A549 (cell line): ENCODE results near the gene GAREM1. TPM values are rescaled to one million over a fixed set of nuclear protein-coding genes. Genes with fewer than 3 reads are reported as not detected.

Source experiments
- ATAC-seq, 2 experiments: fragments of 200-7000 bp in 1 of 2; fragments of >200 bp in 1 of 2; cut with Nextera tagmentation in 1 of 2; cut with Tn5 transposase in 1 of 2; 3 replicates each; pipeline versions ENCODE4 v1.8.0 to v1.9.1; 2018 to 2020; ENCODE audit warnings: mild to moderate bottlenecking in 1 of 2, moderate library complexity in 1 of 2
- CTCF ChIA-PET: fragments of 300-600 bp; sonication (Branson Sonifier 250); formaldehyde crosslinking; extraction: SDS; loops from one replicate; lab custom pipeline; 2021; ENCODE audit warnings: antibody characterized with exemption, inconsistent platforms; lab: Yijun Ruan, JAX
- POLR2A ChIA-PET: fragments of 350-600 bp; formaldehyde crosslinking; extraction: SDS; loops from one replicate; lab custom pipeline; 2021; ENCODE audit warnings: antibody characterized with exemption, inconsistent platforms; lab: Yijun Ruan, JAX
- DNase-seq, 2 experiments: peaks; one replicate each; pipeline versions ENCODE4 v3.0.0 to v3.0.0-alpha.2; 2011 to 2016; ENCODE audit warnings: low read depth in 1 of 2, low spot score in 1 of 2
- FAIRE-seq: peaks from 2 replicates; lab custom pipeline; 2011; peaks lifted over from hg19 to GRCh38; lab: Jason Lieb, UNC
- H3K27ac ChIP-seq, 2 experiments: fragments of >200 bp; sonication (Bioruptor Twin); formaldehyde crosslinking; 3 replicates each; pipeline ENCODE4 v1.5.1; 2016 to 2017
- H3K4me1 ChIP-seq: fragments of >200 bp; sonication (Bioruptor Twin); formaldehyde crosslinking; 3 replicates; pipeline ENCODE4 v1.6.1; 2016
- H3K4me2 ChIP-seq: fragments of >200 bp; sonication (Bioruptor Twin); formaldehyde crosslinking; 3 replicates; pipeline ENCODE4 v1.6.1; 2016
- H3K4me3 ChIP-seq: fragments of >200 bp; sonication (Bioruptor Twin); formaldehyde crosslinking; 3 replicates; pipeline ENCODE4 v1.5.1; 2016
- H3K9me3 ChIP-seq: fragments of >200 bp; sonication (Bioruptor Twin); formaldehyde crosslinking; 3 replicates; pipeline ENCODE4 v1.6.1; 2016
- CEBPB ChIP-seq, 2 experiments: fragments of >200 bp in 1 of 2; sonication (Bioruptor Twin) in 1 of 2; formaldehyde crosslinking in 1 of 2; IDR thresholded peaks; 2 replicates each; pipeline ENCODE4 v1.6.1; 2012 to 2016
- EHF ChIP-seq: fragments of 250-450 bp; sonication (Bioruptor Pico); IDR thresholded peaks from 2 replicates; pipeline ENCODE4 v1.5.0; 2020; ENCODE audit warnings: mild to moderate bottlenecking
- FOSB ChIP-seq: fragments of 250-450 bp; sonication (Bioruptor Pico); IDR thresholded peaks from 2 replicates; pipeline ENCODE4 v1.5.0; 2020; ENCODE audit warnings: mild to moderate bottlenecking, moderate library complexity
- FOXS1 ChIP-seq: fragments of 250-450 bp; sonication (Bioruptor Pico); IDR thresholded peaks from 2 replicates; pipeline ENCODE4 v1.5.0; 2020; ENCODE audit warnings: mild to moderate bottlenecking, moderate library complexity
- HDAC2 ChIP-seq: fragments of 200-600 bp; sonication (generic); IDR thresholded peaks from 2 replicates; pipeline ENCODE4 v1.6.1; 2016
- HEYL ChIP-seq: fragments of 250-450 bp; sonication (Bioruptor Pico); IDR thresholded peaks from 2 replicates; pipeline ENCODE4 v1.8.0; 2021; ENCODE audit warnings: mild to moderate bottlenecking, moderate library complexity
- HOXB13 ChIP-seq: fragments of 250-450 bp; sonication (Bioruptor Pico); IDR thresholded peaks from 2 replicates; pipeline ENCODE4 v1.5.0; 2020; ENCODE audit warnings: low read depth, mild to moderate bottlenecking, moderate library complexity
- HOXB5 ChIP-seq: fragments of 250-450 bp; sonication (Bioruptor Pico); IDR thresholded peaks from 2 replicates; pipeline ENCODE4 v1.5.0; 2020; ENCODE audit warnings: mild to moderate bottlenecking, moderate library complexity
- KDM5A ChIP-seq: fragments of 200-600 bp; sonication (generic); IDR thresholded peaks from 2 replicates; pipeline ENCODE4 v1.6.1; 2016; ENCODE audit warnings: antibody characterized with exemption, mild to moderate bottlenecking
- MAFK ChIP-seq: fragments of 450-650 bp; IDR thresholded peaks from 2 replicates; pipeline ENCODE4 v1.6.1; 2014; ENCODE audit not compliant: partially characterized antibody
- MAZ ChIP-seq: fragments of 150-350 bp; IDR thresholded peaks from 2 replicates; pipeline ENCODE4 v1.6.1; 2014; ENCODE audit warnings: antibody characterized with exemption, low read depth, low read length, borderline replicate concordance
- NFE2L2 ChIP-seq: fragments of 150-350 bp; conservative IDR thresholded peaks from 2 replicates; pipeline ENCODE4 v1.6.1; 2014; ENCODE audit warnings: low read length
- PHF8 ChIP-seq: fragments of 200-600 bp; sonication (generic); IDR thresholded peaks from 2 replicates; pipeline ENCODE4 v1.6.1; 2016; ENCODE audit warnings: low read depth, mild to moderate bottlenecking, antibody characterized with exemption, moderate library complexity, borderline replicate concordance
- RAD21 ChIP-seq, 2 experiments: fragments of >200 bp in 1 of 2; sonication (Bioruptor Twin) in 1 of 2; formaldehyde crosslinking in 1 of 2; IDR thresholded peaks in 1 of 2; conservative IDR thresholded peaks in 1 of 2; 2 replicates in 1 of 2; 3 replicates in 1 of 2; pipeline ENCODE4 v1.6.1; 2012 to 2018; ENCODE audit warnings: inconsistent platforms in 1 of 2
- SMC3 ChIP-seq: fragments of >200 bp; sonication (Bioruptor Twin); formaldehyde crosslinking; IDR thresholded peaks from 3 replicates; pipeline ENCODE4 v1.6.1; 2018; ENCODE audit warnings: inconsistent platforms
- SREBF2 ChIP-seq: fragments of 450-650 bp; IDR thresholded peaks from 2 replicates; pipeline ENCODE4 v1.6.1; 2014; ENCODE audit warnings: mild to moderate bottlenecking, moderate library complexity
- ZSCAN20 ChIP-seq: fragments of 250-450 bp; sonication (Bioruptor Pico); IDR thresholded peaks from 2 replicates; pipeline ENCODE4 v1.8.0; 2022; ENCODE audit warnings: mild to moderate bottlenecking, moderate library complexity
- WGBS: methylation state at CpG from one replicate; pipeline ENCODE4 v1.1.6; 2017; ENCODE audit errors: missing lambda C conversion rate; 5-methylcytosine and 5-hydroxymethylcytosine counted together
- polyA plus RNA-seq, 4 experiments: library from polyadenylated mRNA; depleted of rRNA in 3 of 4; stranded (reverse); fragments of >200 nt; fragmentation: RNase III in 1 of 4; extraction: RNeasy Plus Mini Kit Qiagen cat#74134 plus additional on column Dnase treatment in 1 of 4; gene quantifications; 2 replicates in 3 of 4; 3 replicates in 1 of 4; pipeline ENCODE4 v1.2.3, GENCODE V29; 2011 to 2017
- TF ChIP-seq, protein P1 (sequence below): fragments of >200 bp; sonication (Bioruptor Twin); formaldehyde crosslinking; IDR thresholded peaks from 3 replicates; pipeline ENCODE4 v1.5.1; 2016
- TF ChIP-seq, protein P2 (sequence below): fragments of 250-450 bp; sonication (Bioruptor Pico); IDR thresholded peaks from 2 replicates; pipeline ENCODE4 v1.5.0; 2020; ENCODE audit warnings: low read depth, mild to moderate bottlenecking, moderate library complexity
- TF ChIP-seq, protein P3 (sequence below): fragments of 250-450 bp; sonication (Bioruptor Pico); IDR thresholded peaks from 2 replicates; pipeline ENCODE4 v1.5.0; 2021; ENCODE audit warnings: mild to moderate bottlenecking, moderate library complexity, borderline replicate concordance
- TF ChIP-seq, protein P4 (sequence below): fragments of 150-350 bp; IDR thresholded peaks from 2 replicates; pipeline ENCODE4 v1.6.1; 2014; ENCODE audit warnings: low read depth, mild to moderate bottlenecking, low read length

Gene GAREM1
- polyA plus RNA-seq, 2 of the 4 experiments (the other 2 are of a cell fraction), result 1.3 to 5.0 TPM

DNA sequence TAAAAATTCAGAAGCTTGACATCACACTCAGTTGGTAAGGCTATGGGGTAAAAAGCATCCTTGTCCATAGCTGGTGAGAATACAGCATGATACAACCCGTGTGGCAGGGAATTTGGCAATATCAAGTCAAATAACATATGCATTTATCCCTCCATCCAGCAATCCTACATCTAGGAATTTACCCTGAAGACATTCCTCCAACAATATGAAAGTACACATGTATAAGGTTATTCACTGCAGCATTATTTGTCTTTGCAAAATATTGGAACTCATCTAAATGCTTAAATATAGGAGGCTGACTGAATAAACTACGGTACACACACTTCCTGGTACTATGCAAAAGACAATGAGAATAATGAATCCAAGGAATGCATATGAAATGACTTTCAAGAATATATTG lies 179.9 kb downstream of the GAREM1 start:
- ATAC-seq, result no peak

DNA sequence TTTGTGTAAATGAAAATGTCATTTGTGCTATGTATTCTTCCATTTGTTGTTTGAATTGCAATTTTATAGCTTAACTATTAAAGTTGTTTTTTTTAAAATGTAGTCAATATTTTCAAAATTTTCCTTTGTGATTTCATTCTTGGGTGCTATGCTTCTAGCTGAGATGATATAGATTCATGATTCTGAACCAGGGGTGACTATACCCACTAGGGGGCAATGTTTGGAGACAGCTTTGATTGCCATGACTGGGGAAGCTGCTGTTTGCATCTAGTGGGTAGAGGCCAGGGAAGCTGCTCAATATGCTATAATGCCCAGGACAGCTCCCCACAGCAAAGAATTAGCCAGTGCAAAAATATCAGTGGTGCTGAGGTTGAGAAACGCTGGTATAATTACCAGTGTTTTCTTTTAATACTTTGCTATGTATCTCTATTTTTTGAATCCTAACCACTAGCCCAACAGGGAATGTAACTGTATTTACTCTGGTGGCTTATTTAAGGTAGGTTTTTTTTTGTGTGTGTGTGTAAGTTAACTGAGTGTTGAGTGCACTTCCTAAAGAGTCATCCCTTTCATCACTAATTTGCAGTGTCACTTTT lies 181.1 kb downstream of the GAREM1 start:
- 0% methylated on average over 1 of the region's 1 CpG for WGBS
- ChIA-PET POLR2A (interaction anchor here (1.8 kb wide), 1 partner anchor 181 kb away, joined by 19 read pairs; the partner anchor contains the start of gene GAREM1), CTCF (interaction anchor here (0.6 to 3.3 kb wide), 18 partner anchors 9 to 257 kb away, joined by 3 to 34 read pairs (median 4); partner anchors contain the start of gene GAREM1)
- ATAC-seq (peak; percentile 81 to 90), DNase-seq (peak; percentile 31 to 58), FAIRE-seq (no peak)
- no peak overlapping the region for H3K4me3 ChIP-seq
- no peak overlapping the region for H3K4me2 ChIP-seq
- no peak overlapping the region for H3K27ac ChIP-seq
- no peaks in the 10 kb centered on the region for H3K4me1 ChIP-seq
- TF ChIP-seq, protein P1, sequence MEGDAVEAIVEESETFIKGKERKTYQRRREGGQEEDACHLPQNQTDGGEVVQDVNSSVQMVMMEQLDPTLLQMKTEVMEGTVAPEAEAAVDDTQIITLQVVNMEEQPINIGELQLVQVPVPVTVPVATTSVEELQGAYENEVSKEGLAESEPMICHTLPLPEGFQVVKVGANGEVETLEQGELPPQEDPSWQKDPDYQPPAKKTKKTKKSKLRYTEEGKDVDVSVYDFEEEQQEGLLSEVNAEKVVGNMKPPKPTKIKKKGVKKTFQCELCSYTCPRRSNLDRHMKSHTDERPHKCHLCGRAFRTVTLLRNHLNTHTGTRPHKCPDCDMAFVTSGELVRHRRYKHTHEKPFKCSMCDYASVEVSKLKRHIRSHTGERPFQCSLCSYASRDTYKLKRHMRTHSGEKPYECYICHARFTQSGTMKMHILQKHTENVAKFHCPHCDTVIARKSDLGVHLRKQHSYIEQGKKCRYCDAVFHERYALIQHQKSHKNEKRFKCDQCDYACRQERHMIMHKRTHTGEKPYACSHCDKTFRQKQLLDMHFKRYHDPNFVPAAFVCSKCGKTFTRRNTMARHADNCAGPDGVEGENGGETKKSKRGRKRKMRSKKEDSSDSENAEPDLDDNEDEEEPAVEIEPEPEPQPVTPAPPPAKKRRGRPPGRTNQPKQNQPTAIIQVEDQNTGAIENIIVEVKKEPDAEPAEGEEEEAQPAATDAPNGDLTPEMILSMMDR, result peak; percentile 65
- TF ChIP-seq MAFK (no peak), FOSB (CRISPR knock-in tag) (no peak), RAD21 (conservative IDR thresholded peaks at IDR 0.05 in 1 of 2, IDR thresholded peaks at IDR 0.05 in 1 of 2) (peak; percentile 57 to 66), SMC3 (peak; percentile 73)
- no peaks in the 10 kb centered on the region for H3K9me3 ChIP-seq

More for the DNA sequence above, 179.9 kb downstream of the GAREM1 start:
- TF ChIP-seq FOXS1 (CRISPR knock-in tag) (no peak), HEYL (no peak), HDAC2 (no peak), PHF8 (no peak), SMC3 (no peak), NFE2L2 (no peak), HOXB13 (CRISPR knock-in tag) (no peak), EHF (CRISPR knock-in tag) (no peak), HOXB5 (CRISPR knock-in tag) (no peak), KDM5A (no peak), SREBF2 (no peak)
- TF ChIP-seq, protein P2, sequence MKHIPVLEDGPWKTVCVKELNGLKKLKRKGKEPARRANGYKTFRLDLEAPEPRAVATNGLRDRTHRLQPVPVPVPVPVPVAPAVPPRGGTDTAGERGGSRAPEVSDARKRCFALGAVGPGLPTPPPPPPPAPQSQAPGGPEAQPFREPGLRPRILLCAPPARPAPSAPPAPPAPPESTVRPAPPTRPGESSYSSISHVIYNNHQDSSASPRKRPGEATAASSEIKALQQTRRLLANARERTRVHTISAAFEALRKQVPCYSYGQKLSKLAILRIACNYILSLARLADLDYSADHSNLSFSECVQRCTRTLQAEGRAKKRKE (CRISPR knock-in tag), result no peak
- TF ChIP-seq, all 56 proteins: peak for 0
- no peak overlapping the region for H3K4me2 ChIP-seq
- POLR2A ChIA-PET, result interaction anchor here (1.8 kb wide), 1 partner anchor 180 kb away, joined by 19 read pairs; the partner anchor contains the start of gene GAREM1
- H3K9me3 ChIP-seq, result no peaks in the 10 kb centered on the region
- FAIRE-seq (no peak), DNase-seq (no peak)
- 39% methylated on average over 2 of the region's 2 CpGs for WGBS
- CTCF ChIA-PET, result interaction anchor here (0.6 to 3.3 kb wide), 4 partner anchors 10 to 196 kb away, joined by 4 to 34 read pairs (median 10); partner anchors contain the start of gene GAREM1
- H3K4me3 ChIP-seq, result no peak overlapping the region
- no peaks in the 10 kb centered on the region for H3K4me1 ChIP-seq
- H3K27ac ChIP-seq, result no peak overlapping the region

DNA sequence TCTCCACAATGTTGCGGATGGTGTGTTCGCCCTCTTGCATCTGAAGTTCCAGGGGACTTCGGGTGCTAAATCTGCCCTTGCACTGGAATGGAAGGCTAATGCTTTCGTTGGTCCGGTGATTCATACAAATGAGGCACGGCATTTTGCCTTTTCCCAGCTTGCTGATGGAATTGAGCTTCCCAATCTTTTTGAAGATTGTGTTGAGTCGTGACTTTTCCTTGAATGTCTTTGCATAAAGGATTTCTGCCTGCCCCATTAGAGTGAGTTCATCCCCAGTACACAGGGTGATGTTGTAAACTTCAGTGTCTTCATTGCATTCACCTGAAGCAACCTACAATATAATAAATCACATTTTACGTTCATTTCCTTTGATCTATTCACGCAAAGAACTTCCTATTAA lies 182.8 kb downstream of the GAREM1 start:
- TF ChIP-seq MAZ (no peak), ZSCAN20 (no peak), HEYL (no peak), CEBPB (IDR thresholded peaks at IDR 0.05) (no peak), MAFK (peak; percentile 70)
- TF ChIP-seq, protein P3, sequence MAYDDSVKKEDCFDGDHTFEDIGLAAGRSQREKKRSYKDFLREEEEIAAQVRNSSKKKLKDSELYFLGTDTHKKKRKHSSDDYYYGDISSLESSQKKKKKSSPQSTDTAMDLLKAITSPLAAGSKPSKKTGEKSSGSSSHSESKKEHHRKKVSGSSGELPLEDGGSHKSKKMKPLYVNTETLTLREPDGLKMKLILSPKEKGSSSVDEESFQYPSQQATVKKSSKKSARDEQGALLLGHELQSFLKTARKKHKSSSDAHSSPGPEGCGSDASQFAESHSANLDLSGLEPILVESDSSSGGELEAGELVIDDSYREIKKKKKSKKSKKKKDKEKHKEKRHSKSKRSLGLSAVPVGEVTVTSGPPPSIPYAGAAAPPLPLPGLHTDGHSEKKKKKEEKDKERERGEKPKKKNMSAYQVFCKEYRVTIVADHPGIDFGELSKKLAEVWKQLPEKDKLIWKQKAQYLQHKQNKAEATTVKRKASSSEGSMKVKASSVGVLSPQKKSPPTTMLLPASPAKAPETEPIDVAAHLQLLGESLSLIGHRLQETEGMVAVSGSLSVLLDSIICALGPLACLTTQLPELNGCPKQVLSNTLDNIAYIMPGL (CRISPR knock-in tag), result no peak
- TF ChIP-seq, protein P4, sequence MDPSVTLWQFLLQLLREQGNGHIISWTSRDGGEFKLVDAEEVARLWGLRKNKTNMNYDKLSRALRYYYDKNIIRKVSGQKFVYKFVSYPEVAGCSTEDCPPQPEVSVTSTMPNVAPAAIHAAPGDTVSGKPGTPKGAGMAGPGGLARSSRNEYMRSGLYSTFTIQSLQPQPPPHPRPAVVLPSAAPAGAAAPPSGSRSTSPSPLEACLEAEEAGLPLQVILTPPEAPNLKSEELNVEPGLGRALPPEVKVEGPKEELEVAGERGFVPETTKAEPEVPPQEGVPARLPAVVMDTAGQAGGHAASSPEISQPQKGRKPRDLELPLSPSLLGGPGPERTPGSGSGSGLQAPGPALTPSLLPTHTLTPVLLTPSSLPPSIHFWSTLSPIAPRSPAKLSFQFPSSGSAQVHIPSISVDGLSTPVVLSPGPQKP, result no peak
- WGBS, result 93% methylated on average over 9 of the region's 9 CpGs
- no peaks in the 10 kb centered on the region for H3K9me3 ChIP-seq
- no peak overlapping the region for H3K27ac ChIP-seq
- H3K4me1 ChIP-seq, result no peaks in the 10 kb centered on the region
- no peak for ATAC-seq
- ChIA-PET CTCF (interaction anchor here (1.2 kb wide), 1 partner anchor 11 kb away, joined by 5 read pairs; no protein-coding TSS in a partner anchor), POLR2A (no interaction called here)
- no peak for FAIRE-seq
- no peak overlapping the region for H3K4me2 ChIP-seq
- no peak overlapping the region for H3K4me3 ChIP-seq
- DNase-seq, result no peak
